NCI-H146 treated with DMSO at 0.1 percent for 48 hours (cell line): ENCODE data around the gene CYBRD1.
"Not testable (repeated sequence)": the region's sequence is repeated elsewhere in the genome, so short reads cannot be mapped to it uniquely, and the experiment has no call there.

ENCODE experiments used
- DNase-seq: peaks from one replicate; lab custom pipeline; 2025; ENCODE audit not compliant: unreplicated experiment; lab: John Stamatoyannopoulos, UW

Gene CYBRD1, protein sequence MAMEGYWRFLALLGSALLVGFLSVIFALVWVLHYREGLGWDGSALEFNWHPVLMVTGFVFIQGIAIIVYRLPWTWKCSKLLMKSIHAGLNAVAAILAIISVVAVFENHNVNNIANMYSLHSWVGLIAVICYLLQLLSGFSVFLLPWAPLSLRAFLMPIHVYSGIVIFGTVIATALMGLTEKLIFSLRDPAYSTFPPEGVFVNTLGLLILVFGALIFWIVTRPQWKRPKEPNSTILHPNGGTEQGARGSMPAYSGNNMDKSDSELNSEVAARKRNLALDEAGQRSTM

DNA sequence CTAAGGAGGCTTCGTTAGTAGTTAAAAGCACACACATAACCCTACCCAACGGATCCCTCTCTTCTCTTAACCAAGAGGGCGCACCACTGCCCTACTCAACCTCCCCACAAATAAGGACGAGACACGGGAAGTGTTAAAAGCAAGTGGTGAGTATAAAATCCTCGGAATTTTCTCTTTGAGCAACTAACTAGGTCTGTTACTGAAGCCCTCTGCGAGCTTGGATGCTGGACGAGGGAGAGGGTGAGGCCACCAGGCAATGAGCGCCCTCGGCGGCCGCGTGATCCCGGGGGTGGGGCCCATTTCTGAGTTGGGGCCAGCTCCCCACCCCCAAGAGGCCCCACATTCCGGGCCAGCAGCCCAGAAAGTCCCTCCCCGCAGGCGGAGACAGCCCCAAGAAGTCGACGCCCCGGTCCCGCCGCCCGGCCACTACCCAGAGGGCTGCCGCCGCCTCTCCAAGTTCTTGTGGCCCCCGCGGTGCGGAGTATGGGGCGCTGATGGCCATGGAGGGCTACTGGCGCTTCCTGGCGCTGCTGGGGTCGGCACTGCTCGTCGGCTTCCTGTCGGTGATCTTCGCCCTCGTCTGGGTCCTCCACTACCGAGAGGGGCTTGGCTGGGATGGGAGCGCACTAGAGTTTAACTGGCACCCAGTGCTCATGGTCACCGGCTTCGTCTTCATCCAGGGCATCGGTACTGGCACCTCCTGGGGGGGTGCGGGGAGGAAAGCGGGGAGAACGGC lies at the start of gene CYBRD1:
Gene CYBRD1, plus strand, starts transcription at position 423 of the 736 bp plus-strand sequence. Its CDS starts 72 bp downstream, at position 495.
- DNase-seq, result no peak

DNA sequence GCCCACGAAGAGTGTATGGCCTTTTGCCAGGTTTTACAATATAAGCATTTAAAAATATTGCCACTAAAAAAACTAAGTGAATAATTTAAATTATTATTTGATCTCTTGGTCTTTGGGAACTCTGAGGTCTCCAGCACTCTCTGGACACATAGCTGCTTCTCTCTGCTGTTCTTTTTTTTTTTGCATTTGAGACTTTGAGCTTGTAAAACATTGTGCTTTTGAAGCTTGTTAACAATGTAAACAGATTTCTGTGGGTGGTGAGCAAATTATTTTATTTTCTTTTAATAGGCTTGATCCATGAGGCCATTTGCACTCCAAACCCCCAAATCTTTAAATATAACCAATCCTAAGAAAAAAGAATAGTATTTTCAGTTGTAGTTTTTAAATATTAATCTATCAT lies 46.3 kb upstream of the CYBRD1 start:
- no peak for DNase-seq

DNA sequence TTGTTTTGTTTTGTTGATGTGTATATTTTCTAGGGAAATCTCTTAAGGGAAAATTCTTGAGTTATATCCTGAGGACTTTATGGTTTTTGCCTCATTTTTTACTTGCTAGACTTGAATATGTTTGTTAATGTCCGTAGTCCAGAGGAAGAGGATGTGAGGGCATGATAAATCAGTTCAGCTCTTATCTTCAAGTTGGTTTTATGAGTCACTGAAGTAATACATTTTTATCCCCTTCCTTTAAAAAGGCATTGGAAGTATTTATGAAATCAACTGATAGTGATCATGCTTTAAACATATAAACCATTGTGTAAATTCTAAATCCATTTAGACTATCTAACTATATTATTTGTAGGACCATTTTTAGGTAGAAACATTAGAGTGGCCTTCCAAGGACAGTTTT lies 43.9 kb upstream of the CYBRD1 start:
- DNase-seq, result no peak

DNA sequence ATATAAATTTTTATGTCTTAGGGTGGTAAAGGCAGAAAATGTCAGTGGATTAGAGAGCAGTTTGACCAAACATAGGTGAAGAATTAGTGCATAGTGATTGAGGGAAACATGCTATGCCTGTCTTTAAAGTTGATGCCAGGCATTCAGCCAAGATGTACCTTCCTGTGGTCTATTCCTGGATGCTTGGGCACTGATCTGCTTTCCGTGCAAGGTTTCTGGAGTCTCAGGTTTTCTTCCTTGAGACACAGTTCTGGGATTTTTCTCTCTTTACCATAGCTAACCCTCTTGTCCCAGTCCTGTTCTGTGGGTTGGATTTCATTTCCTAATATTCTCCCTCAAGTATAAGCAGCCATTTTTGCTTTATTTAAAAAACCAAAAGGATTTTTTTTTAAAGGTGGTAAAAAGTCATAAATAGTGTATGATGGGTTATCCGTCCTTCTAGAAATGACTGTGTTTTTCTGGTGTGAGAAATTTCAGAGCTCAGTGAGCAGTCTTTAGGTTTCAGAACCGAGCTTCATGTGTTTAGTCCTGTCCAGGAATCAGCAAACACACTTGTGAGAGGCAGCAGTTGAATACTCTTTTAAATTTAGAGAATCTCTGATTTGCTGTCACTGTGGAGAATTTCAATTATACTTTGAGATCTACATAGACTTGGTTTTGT lies 43.0 kb upstream of the CYBRD1 start:
- DNase-seq, result no peak

DNA sequence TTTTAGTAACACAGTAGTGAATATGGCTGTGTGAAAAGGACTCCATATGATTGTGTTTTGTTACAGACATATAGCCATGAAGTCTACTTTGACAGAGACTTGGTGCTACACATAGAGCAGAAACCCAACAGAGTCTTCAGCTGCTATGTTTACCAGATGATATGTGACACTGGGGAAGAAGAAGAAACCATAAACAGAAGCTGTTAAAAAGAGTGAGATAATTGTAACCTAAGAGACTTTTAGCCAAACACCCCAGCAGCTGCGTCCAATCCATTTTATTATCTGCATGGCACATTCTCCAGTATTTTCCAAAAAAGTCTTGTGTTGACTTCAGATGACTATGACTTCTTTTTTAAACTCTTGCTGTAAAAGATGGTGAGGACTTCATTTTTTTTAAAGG lies 41.4 kb upstream of the CYBRD1 start:
- DNase-seq, result no peak

DNA sequence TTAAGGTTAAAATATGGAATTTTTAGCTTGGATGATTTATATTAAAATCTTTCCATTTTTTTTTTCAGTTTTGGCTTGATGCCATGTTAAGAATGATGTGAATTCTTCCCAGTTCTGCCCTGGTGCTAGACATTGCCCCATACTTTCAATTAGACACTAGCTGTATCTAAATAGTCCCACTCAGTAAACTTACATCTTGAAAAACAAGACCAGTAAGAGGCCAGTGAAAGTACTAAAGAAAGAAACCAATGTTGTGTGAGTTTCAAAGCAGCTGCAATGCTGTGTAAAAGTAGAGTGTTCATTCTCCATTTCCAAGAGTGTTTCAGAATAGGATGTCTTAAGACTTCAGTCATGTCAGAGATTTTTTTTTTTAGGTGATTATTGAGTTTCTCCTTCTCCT lies 40.0 kb upstream of the CYBRD1 start:
- DNase-seq, result no peak

DNA sequence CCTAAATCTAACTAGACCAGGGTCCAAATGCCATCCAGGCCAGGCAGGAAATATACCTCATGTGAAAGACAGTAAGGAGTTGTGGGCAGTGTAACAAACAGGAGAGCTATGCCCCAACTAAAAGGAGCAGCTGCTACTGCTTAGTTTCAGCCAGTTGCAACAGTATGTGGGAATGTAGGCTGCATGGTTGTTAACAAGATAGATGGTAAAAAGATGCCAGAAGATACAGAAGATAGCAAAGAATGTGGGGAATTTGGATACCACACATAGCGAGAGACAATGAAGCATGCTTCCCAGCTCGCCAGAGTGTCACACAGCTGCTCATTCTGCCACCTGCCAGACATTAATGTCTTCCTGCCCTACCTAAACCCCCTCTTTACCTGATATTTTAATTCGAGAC lies 39.4 kb upstream of the CYBRD1 start:
- DNase-seq, result no peak

DNA sequence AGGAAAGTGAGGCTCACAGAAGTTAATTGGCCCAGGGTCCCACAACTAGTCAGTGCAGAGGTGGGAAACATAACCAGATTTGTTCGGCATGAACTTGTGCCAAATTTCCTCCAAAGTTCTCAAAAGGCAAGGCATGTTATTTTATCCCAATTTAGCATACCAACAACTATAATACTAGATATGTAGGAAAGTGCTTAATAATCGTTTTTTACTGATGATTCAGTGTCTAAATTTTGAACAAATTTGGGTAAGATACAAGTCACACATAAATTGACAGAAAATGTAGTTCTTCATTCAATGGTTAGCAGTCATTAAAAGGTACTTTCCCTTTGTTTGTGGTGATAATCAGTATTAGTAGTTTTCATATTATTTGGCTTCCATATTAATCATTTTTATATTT lies 38.5 kb upstream of the CYBRD1 start:
- DNase-seq, result no peak

DNA sequence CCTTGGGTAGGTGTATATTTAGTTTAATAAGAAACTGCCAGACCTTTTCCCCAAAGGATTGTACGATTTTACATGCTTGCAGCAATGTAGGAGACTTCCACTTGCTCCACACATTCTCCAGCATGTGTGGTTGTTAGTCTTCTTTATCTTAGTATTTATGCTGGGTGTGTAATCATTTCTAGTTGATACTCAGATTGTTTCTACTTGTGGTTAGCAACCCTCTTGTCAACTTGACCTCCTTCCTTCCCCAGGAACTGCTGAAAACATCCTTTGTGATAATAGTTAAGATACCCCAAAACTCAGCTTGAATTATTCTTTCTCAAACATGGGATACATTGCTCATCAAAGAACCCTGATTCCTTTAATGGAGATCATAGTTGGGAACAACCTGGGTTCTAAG lies 37.2 kb upstream of the CYBRD1 start:
- no peak for DNase-seq

DNA sequence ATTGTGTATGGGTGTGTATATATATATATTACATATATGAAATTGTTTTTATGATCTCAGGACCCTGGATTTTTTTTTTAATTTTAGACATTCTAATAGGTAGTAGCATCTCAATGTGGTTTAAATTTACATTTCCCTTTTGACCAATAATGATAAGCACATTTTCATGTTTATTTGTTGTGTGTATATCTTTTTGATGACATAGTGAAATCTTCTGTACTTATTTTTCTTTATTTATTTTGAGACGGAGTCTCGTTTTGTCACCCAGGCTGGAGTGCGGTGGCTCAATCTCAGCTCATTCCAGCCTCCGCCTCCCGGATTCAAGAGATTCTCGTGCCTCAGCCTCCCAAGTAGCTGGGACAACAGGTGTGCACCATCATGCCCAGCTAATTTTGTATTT lies 35.1 kb upstream of the CYBRD1 start:
- DNase-seq, result no peak

DNA sequence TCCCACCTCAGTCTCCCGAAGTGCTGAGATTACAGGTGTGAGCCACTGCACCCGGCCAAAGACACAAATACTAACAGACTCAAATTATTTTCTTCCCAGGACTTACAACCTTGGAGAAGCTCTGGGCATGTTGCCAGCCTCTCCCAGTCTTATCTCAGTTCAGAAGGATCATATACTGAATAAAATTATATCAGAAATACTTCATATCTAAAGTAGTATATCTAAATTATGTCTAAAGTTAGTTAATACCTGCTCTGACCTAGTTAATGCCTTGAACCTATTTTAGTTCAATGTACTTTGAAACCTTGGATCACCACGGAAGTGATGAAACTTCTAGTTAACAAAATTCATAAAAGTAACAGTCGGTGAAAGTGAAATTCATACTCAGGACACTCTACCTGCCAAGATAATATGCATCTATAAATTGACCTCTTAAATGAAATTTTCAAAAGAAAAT lies 34.4 kb upstream of the CYBRD1 start:
- DNase-seq, result no peak

DNA sequence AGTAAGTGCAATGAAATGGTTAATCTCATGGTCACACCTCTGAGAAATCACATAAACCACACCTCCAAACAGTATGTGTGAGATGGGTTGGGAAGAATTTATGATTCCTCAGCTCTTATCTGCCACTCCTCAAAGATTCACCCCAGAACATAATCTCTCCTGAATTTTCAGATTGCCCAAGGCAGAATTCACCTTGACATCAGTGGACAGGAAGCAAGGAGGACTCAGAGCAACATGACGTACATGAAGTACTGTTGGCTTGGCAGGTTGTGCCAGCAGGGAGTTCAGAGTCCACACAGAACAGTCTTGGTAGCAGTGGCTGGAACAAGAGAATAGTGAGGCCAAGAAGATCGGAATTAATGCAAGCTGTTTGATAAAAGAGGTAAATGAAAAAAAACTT lies 31.7 kb upstream of the CYBRD1 start:
- no peak for DNase-seq

DNA sequence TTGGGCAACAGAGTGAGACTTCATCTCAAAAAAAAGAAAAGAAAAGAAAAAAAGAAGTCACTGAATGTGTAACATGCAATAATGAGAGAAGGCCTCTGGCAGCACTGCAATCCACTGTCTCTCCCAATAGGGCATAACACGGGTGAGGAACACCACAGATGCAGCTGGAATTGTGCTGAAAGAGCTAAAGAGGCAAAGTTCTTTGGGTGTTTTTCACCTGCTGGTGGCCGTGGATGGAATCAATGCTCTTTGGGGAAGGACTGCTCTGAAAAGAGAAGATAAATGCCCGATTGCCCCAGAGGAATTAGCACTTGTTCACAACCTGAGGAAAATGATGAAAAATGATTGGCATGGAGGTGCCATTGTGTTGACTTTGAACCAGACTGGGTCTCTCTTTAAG lies 31.0 kb upstream of the CYBRD1 start:
- no peak for DNase-seq

DNA sequence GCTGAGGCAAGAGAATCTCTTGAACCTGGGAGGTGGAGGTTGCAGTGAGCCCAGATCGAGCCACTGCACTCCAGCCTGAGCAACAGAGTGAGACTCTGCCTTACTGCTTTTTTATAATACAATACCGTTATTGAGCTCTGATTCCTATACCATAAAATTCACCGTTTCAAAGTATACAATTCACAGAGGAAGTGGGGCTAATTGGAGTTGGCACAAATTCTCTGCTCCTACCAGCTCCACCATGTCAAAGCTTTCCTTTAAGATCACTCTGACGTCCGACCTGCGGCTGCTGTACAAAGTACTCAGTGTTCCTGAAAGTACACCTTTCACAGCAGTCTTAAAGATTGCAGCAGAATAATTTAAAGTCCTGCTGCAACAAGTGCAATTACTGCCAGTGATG lies 29.6 kb upstream of the CYBRD1 start:
- DNase-seq, result no peak

DNA sequence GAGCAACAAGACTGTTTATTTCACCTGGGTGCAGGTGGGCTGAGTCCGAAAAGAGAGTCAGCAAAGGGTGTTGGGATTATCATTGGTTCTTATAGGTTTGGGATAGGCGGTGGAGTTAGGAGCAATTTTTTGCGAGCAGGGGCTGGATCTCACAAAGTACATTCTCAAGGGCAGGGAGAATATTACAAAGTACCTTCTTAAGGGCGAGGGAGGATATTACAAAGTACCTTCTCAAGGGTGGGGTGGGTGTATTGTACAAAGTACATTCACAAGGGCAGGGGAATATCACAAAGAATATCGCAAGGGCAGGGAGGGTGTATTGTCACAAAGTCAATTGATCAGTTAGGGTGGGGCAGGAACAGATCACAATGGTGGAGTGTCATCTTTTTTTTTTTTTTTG lies 24.6 kb upstream of the CYBRD1 start:
- not testable (repeated sequence) for DNase-seq

DNA sequence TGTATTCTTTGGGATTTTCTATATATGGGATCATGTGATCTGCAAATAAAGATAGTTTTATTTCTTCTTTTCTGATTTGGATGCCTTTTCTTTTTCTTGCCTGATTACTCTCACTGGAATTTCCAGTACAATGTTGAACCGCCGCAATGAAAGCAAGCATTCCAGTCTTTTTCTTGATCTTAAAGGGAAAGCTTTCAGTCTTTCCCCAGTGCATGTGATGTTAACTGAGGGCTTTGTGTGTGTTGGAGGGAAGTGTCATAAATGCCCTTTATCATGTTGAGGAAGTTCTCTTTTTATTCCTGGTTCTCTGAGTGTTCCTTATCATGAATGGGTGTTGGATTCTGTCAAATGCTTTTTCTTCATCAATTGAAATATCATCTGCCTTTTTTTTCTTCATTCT lies 16.9 kb upstream of the CYBRD1 start:
- DNase-seq, result no peak

DNA sequence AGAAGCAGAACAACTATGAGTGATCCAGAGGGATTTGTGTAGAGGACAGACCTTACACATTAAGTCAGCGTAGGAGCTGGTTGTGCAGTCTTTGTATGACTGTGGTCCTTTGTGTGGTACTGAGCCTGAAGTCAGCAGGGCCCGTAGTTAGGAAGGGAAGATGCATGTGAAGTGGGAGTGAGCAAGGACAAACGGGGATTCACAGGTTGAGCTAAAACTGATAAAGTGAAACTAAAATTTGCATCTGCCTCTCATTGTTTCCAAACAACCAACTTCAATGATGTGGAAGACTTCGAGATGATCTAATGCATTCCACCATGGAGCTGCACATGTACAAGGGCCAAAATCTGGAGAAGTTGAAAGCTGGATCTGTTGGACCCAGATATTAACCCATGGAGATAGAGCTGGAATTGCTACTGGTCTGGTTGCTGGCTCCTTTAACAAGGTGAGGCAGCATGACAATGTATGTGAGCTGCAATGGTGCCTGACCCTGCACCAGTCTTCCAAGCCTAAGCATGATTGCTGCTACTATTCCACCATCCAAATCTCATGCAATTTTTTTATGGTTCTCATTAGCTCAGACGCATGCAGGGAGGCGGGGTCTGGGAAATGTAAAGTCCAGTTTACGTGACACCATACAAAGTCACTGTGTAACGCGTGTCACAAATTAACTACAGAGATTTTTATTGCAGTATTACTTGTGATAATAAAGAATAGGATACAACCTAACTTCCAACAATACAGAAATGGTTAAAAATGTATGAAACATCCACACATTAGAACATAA lies 12.1 kb upstream of the CYBRD1 start:
- DNase-seq, result no peak

DNA sequence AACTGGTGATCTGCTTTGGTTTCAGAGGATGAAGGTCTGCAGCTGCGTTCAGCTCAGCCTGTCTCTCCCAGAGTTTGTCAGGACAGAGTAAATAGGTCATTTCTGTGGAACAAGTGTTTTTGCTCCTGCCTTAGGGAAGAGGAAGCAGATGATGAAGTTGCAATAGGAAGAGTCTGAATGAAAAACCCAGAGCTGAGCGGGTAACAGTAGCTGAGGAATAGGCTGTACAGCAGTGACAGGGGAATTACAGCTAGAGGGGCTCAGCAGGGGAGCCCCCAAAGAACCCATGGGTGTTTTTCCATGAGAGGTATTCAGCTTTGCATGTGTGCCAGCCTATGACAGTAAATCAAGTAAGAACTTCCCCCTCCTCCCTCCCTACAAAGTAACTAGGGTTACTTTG lies 10.3 kb upstream of the CYBRD1 start:
- no peak for DNase-seq

DNA sequence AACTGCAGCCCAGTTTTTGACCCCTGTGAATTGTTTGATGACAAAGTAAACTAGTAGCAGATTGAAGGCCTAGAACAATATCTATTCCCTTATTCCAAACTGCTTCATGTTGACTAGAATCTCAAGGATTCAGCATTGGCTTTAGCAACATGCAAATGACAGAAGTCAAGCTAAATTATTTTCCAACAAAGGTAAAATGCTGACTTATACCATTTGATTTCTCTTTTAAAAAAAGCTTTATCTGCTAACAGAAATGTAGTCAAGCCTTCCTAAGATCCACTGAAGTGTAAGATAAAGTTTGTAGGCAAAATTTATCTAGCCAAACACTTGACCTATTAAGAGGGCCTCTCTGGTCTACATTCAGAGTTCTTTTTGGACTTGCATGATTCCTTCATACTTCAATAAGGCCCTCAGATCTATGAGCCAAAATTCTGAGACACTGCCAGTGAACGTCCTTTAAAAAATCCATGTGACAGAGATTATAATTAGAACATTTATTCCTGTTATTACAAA lies 9.5 kb upstream of the CYBRD1 start:
- DNase-seq, result no peak

DNA sequence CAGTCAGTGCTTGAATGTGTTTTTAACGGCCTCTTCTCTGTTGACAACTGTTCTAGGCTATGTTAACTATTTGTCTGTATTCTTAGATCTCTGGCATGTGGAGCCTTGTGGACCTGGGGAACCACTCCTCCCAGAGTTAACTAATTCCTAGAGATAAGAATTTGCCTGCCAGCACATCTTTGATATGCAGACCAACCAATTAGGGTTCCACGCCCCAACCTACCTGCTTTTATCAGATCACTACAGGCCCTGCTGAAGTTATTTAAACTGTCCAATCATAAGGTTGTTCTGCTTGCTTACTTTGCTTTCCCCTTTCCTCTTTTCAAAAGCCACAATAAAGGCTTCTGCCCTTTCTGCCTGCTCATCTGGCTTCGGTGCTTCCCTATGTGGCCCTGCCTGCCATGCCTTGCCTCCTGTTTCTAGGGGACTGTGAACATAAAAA lies 8.5 kb upstream of the CYBRD1 start:
- no peak for DNase-seq

DNA sequence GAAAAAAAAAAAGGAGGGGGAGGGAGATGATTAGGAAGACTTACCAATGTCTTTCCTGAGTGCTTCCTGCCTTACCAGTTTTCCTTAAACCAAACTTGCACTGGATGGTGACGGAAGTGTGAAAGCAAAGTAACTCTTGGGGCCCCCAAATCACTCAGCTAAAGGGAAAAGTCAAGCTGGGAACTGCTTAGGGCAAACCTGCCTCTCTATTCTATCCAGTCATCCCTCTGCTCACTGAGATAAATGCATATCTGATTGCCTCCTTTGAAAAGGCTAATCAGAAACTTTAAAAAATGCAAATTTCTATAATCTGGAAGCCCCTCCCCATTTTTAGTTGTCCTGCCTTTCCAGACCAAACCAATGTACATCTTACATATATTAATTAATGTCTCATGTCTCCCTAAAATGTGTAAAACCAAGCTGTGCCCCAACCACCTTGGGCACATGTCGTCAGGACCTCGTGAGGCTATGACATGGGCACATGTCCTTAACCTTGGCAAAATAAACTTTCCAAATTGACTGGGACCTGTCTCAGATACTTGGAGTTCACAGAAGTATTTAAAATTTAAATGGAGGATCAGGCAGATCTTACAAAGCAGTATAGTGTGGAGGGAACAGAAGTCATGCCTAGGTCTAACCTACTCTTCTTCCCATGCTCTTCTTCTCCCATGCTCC lies 7.2 kb upstream of the CYBRD1 start:
- no peak for DNase-seq
